ENCODE measurements around the gene AMDHD2. TPM values are rescaled to one million over a fixed set of nuclear protein-coding genes. Genes with fewer than 3 reads are reported as not detected.

The AMDHD2 gene
- total and polyA plus RNA-seq, 2 experiments from 2014 or later, result 15.2 to 31.9 TPM

DNA sequence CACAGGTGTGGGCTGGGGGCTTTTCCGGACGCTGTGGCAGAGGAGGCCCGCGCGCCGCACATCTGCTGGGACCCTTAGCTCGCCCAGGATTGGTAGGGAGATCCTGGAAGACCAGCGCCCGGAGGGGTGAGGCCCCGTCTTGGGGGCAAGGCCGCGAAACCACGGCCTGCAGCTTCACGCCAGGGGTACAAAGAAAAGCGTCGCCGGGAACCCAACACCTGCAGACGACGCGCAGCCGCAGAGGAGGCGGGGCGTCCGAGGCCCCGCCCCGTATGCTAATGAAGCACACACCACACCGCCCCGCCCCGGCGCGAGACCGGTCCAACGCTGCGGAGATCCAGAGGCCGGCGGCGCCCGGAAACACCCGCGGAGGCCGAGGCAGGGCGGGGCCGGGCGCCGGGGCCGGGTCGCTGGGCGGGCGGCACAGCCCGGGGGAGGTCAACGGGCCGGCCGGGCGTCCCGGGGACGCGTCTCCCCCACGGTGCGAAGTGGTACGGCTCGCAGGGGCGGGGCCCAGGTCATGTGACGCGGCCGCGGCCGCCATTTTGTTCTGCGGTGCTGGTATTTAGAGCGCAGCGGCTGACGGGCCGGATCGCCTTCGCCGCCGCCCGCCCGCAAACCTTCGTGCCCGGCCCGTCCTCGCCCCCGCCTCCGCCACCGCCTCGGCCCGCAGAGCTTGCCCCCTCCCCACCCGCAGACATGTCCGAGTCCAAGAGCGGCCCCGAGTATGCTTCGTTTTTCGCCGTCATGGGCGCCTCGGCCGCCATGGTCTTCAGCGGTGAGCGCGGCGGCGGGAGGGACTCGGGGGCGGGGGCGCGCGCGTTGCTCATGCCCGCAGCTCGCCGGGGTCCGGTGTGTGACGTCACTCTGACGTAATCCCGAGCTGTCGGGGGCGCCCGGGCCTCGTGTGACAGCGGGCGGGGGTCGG lies 6.5 kb upstream of the AMDHD2 start, which contains the start of gene ATP6V0C:
Gene ATP6V0C (plus strand): TSS at position 548 of the 928 bp plus-strand sequence. CDS start 152 bp downstream, at position 700.
- H3F3A ChIP-seq (ENCODE audit: insufficient read depth), result peaks cover 12% of the 10 kb centered on the region; the same call in 1 of the 2 replicates
- H3K4me1 ChIP-seq (ENCODE audit: insufficient read depth), result peaks cover 17% of the 10 kb centered on the region
- in situ Hi-C loops (cut with MboI), result no loop called here
- peaks cover 44% of the 10 kb centered on the region for H3K79me2 ChIP-seq (ENCODE audit: insufficient read depth)
- DNase-seq, result peak; percentile 94
- H3K4me3 ChIP-seq, result peak within 1 kb of the TSS; percentile 76
- H3K4me2 ChIP-seq (ENCODE audit: unreplicated experiment), result peak within 1 kb of the TSS; percentile 88
- H2AFZ ChIP-seq, result peak within 1 kb of the TSS; percentile 47; the same call in 1 of the 2 replicates
- no peaks in the 10 kb centered on the region for H3K27me3 ChIP-seq (replicated peaks; ENCODE audit: insufficient read depth)
- H3K9ac ChIP-seq, result peak within 1 kb of the TSS; percentile 98
- TF ChIP-seq EZH2phosphoT487 (IDR thresholded peaks at IDR 0.05; ENCODE audit: insufficient read depth, low read depth), result no peak
- TF ChIP-seq EZH2 (IDR thresholded peaks at IDR 0.05; ENCODE audit: insufficient read depth, poor library complexity, severe bottlenecking), result no peak
- 3 to 6% methylated on average over 45 to 92 of the region's 122 CpGs for WGBS, 2 experiments (ENCODE audit: low coverage in 1 of 2, low lambda C conversion rate in 2 of 2, missing lambda C conversion rate in 2 of 2)
- peak within 1 kb of the TSS; percentile 85 for H3K27ac ChIP-seq
- no peaks in the 10 kb centered on the region for H3K36me3 ChIP-seq (ENCODE audit: low read depth)
- no peaks in the 10 kb centered on the region for H3K9me3 ChIP-seq (ENCODE audit: low read depth)
- no peaks in the 10 kb centered on the region for H3K9me2 ChIP-seq (ENCODE audit: insufficient read depth)
- H4K20me1 ChIP-seq (ENCODE audit: insufficient read depth), result peaks cover 6% of the 10 kb centered on the region; the same call in 1 of the 2 replicates

DNA sequence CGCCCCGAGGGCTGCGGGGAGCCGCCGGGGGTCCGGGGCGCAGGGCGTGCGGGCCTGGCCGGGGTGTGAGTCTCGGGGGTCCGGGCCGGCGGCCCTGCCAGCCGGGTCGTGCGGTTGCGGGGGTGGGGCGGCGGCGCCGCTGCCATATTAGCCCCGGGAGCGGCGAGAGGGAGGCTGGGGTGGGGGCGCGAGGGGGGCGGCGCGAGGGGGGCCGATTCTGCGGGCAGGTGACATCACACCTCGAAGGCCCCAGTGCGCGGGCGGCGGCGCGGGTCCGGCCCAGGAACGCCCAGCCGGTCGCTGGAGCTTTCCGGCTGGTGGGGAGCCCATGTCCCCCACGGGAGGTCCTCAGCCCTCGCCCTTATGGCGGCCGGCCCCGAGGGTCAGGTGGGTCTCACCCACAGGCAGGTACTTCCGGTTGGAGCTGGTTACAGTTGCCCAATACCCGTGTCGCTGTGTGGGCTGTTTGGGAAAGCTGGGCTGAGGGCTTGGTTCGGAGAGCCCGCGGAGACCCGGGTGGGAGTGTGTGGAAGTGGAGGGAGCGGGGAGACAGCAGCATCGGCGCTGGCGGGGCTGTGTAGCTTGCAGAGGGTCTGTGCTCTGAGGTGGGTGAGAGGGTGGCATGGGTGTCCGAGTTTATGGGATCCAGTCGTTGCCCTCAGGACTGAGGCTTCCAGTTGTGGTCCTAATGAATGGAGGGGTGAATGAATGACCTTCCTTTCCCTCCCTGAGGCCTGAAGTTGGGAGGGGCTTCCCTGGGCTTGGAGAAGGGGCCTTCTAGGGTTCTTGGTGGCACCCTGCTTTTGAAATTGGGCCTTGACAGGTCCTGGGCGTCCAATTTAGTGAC lies 5.6 kb upstream of the AMDHD2 start:
- Histone ChIP-seq H3K36me3 (ENCODE audit: low read depth) (no peaks in the 10 kb centered on the region), H3K9me2 (ENCODE audit: insufficient read depth) (no peaks in the 10 kb centered on the region), H3K9me3 (ENCODE audit: low read depth) (no peaks in the 10 kb centered on the region), H3K4me2 (ENCODE audit: unreplicated experiment) (peak overlapping the region; percentile 88), H2AFZ (no peak overlapping the region), H3K27ac (peak overlapping the region; percentile 85), H3K27me3 (replicated peaks; ENCODE audit: insufficient read depth) (no peaks in the 10 kb centered on the region), H3K4me3 (peak overlapping the region; percentile 76), H3K79me2 (ENCODE audit: insufficient read depth) (peaks cover 53% of the 10 kb centered on the region), H3K4me1 (ENCODE audit: insufficient read depth) (peaks cover 24% of the 10 kb centered on the region), H4K20me1 (ENCODE audit: insufficient read depth) (peaks cover 6% of the 10 kb centered on the region; the same call in 1 of the 2 replicates), H3F3A (ENCODE audit: insufficient read depth) (peaks cover 12% of the 10 kb centered on the region; the same call in 1 of the 2 replicates), H3K9ac (peak overlapping the region; percentile 98)
- TF ChIP-seq EZH2 (IDR thresholded peaks at IDR 0.05; ENCODE audit: insufficient read depth, poor library complexity, severe bottlenecking) (no peak), EZH2phosphoT487 (IDR thresholded peaks at IDR 0.05; ENCODE audit: insufficient read depth, low read depth) (no peak)
- DNase-seq, result peak; percentile 60
- in situ Hi-C loops (cut with MboI), result no loop called here
- 0 to 3% methylated on average over 30 to 49 of the region's 63 CpGs for WGBS, 2 experiments (ENCODE audit: low coverage in 1 of 2, low lambda C conversion rate in 2 of 2, missing lambda C conversion rate in 2 of 2)

GRCh38 chr16:2515180-2515851 lies 4.9 kb upstream of the AMDHD2 start:
- Histone ChIP-seq H3F3A (ENCODE audit: insufficient read depth) (peaks cover 12% of the 10 kb centered on the region; the same call in 1 of the 2 replicates), H3K36me3 (ENCODE audit: low read depth) (no peaks in the 10 kb centered on the region), H3K4me3 (peak overlapping the region; percentile 76), H3K27me3 (replicated peaks; ENCODE audit: insufficient read depth) (no peaks in the 10 kb centered on the region), H3K79me2 (ENCODE audit: insufficient read depth) (peaks cover 54% of the 10 kb centered on the region), H3K9ac (peak overlapping the region; percentile 98), H3K4me1 (ENCODE audit: insufficient read depth) (peaks cover 28% of the 10 kb centered on the region), H2AFZ (no peak overlapping the region), H4K20me1 (ENCODE audit: insufficient read depth) (peaks cover 6% of the 10 kb centered on the region; the same call in 1 of the 2 replicates), H3K4me2 (ENCODE audit: unreplicated experiment) (peak overlapping the region; percentile 88), H3K9me2 (ENCODE audit: insufficient read depth) (no peaks in the 10 kb centered on the region), H3K9me3 (ENCODE audit: low read depth) (no peaks in the 10 kb centered on the region), H3K27ac (peak overlapping the region; percentile 85)
- TF ChIP-seq EZH2 (IDR thresholded peaks at IDR 0.05; ENCODE audit: insufficient read depth, poor library complexity, severe bottlenecking) (no peak), EZH2phosphoT487 (IDR thresholded peaks at IDR 0.05; ENCODE audit: insufficient read depth, low read depth) (no peak)
- DNase-seq, result peak; percentile 72
- in situ Hi-C loops (cut with MboI), result no loop called here
- WGBS, 2 experiments (ENCODE audit: low coverage in 1 of 2, low lambda C conversion rate in 2 of 2, missing lambda C conversion rate in 2 of 2), result 19 to 20% methylated on average over 14 of the region's 14 CpGs

All from GM23248 (cell line).